ENCODE measurements around the gene ENPP7. TPM values are rescaled to one million over a fixed set of nuclear protein-coding genes. Genes with fewer than 3 reads are reported as not detected.

The ENPP7 gene
- total RNA-seq, 6 donors from 2014 or later, result 0.27 TPM; not detected in 5

GRCh38 chr17:79788989-79789942 lies 58.5 kb downstream of the ENPP7 start:
- 29 to 42% methylated on average over 19 to 51 of the region's 52 CpGs for WGBS, 2 donors
- H3K27me3 ChIP-seq, result peaks cover 2 to 48% (median 35%) of the 10 kb centered on the region in 4 donors
- TF ChIP-seq CTCF (IDR thresholded peaks at IDR 0.05) (no peak), POLR2A (IDR thresholded peaks at IDR 0.05) (no peak), EP300 (IDR thresholded peaks at IDR 0.05) (no peak), POLR2AphosphoS5 (IDR thresholded peaks at IDR 0.05) (no peak)
- ATAC-seq (ENCODE audit: low FRiP score in 2 of 2) (peak in 1 of 2 donors; percentile 1), DNase-seq (no peak)
- H3K9me3 ChIP-seq, result no peaks in the 10 kb centered on the region
- H3K4me3 ChIP-seq, result peak overlapping the region in 1 of 4 donors; percentile 18
- peaks cover 22 to 44% (median 32%) of the 10 kb centered on the region in 4 donors for H3K4me1 ChIP-seq
- H3K36me3 ChIP-seq, result peaks cover 0 to 3% (median under 1%) of the 10 kb centered on the region in 4 donors
- H3K27ac ChIP-seq, result no peak overlapping the region

- Histone ChIP-seq H3K9me3 (no peaks in the 10 kb centered on the region), H3K36me3 (peaks cover 0 to 6% (median 0%) of the 10 kb centered on the region in 4 donors), H3K27me3 (peaks cover 2 to 48% (median 35%) of the 10 kb centered on the region in 4 donors), H3K4me3 (peak overlapping the region in 1 of 4 donors; percentile 18), H3K4me1 (peaks cover 22 to 44% (median 32%) of the 10 kb centered on the region in 4 donors), H3K27ac (no peak overlapping the region)
- TF ChIP-seq EP300 (IDR thresholded peaks at IDR 0.05) (no peak), CTCF (IDR thresholded peaks at IDR 0.05) (peak; percentile 78 to 92 (median 86)), POLR2AphosphoS5 (IDR thresholded peaks at IDR 0.05) (no peak)
- DNase-seq (peak; percentile 59 to 91), ATAC-seq (ENCODE audit: low FRiP score in 2 of 2) (peak in 1 of 2 donors; percentile 79)
- 8 to 16% methylated on average over 35 to 61 of the region's 74 CpGs for WGBS, 2 donors
These were observed 59.4 kb downstream of the ENPP7 start for GRCh38 chr17:79789943-79790804.

GRCh38 chr17:79790805-79791734 lies 60.3 kb downstream of the ENPP7 start:
- Histone ChIP-seq H3K9me3 (no peaks in the 10 kb centered on the region), H3K4me1 (peaks cover 23 to 49% (median 36%) of the 10 kb centered on the region in 4 donors), H3K36me3 (peaks cover 0 to 7% (median 0%) of the 10 kb centered on the region in 4 donors), H3K4me3 (no peak overlapping the region), H3K27me3 (peaks cover 2 to 48% (median 35%) of the 10 kb centered on the region in 4 donors), H3K27ac (no peak overlapping the region)
- TF ChIP-seq POLR2AphosphoS5 (IDR thresholded peaks at IDR 0.05), result no peak
- TF ChIP-seq POLR2A (IDR thresholded peaks at IDR 0.05), result no peak
- no peak for TF ChIP-seq CTCF (IDR thresholded peaks at IDR 0.05)
- no peak for TF ChIP-seq EP300 (IDR thresholded peaks at IDR 0.05)
- WGBS, 2 donors, result 3 to 6% methylated on average over 19 to 45 of the region's 68 CpGs
- peak in 1 of 2 donors; percentile 82 for DNase-seq
- no peak for ATAC-seq (ENCODE audit: low FRiP score in 2 of 2)

DNA sequence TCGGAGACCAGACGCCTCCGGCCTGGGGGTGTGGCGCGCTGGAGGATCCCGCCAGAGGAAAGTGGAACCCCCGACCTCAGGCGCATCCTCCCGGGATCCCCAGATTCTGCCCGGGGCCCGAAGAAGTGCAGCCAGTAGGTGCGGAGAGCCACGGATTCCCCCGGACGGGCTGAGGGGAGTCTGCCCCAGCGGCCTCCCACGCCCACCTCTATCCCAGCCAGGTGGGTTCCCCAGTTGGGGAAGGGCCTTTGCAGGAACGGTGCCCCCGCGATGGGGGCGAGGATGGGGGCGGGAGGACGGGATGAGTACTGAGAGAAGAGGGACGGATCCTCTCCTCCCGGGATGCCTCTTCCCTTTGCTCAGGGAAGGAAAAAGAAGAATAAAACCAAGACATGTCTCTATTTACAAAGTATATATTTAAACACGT lies 61.0 kb downstream of the ENPP7 start:
- Histone ChIP-seq H3K9me3 (no peaks in the 10 kb centered on the region), H3K27me3 (peaks cover 2 to 48% (median 35%) of the 10 kb centered on the region in 4 donors), H3K4me3 (no peak overlapping the region), H3K27ac (no peak overlapping the region), H3K36me3 (peaks cover 0 to 7% (median 0%) of the 10 kb centered on the region in 4 donors), H3K4me1 (peaks cover 28 to 56% (median 41%) of the 10 kb centered on the region in 4 donors)
- ATAC-seq (ENCODE audit: low FRiP score in 2 of 2) (no peak), DNase-seq (peak in 1 of 2 donors; percentile 73)
- no peak for TF ChIP-seq POLR2AphosphoS5 (IDR thresholded peaks at IDR 0.05)
- TF ChIP-seq EP300 (IDR thresholded peaks at IDR 0.05), result no peak
- TF ChIP-seq POLR2A (IDR thresholded peaks at IDR 0.05), result no peak
- TF ChIP-seq CTCF (IDR thresholded peaks at IDR 0.05), result no peak
- WGBS, 2 donors, result 10 to 15% methylated on average over 13 to 26 of the region's 26 CpGs
